NB4 (cell line): ENCODE data around the gene TMTC2.

Experiments
- DNase-seq: peaks from one replicate; pipeline ENCODE4 v3.0.0; 2010; ENCODE audit warnings: low read depth
- H3K4me3 ChIP-seq: one replicate; pipeline ENCODE4 v1.5.1; 2011; ENCODE audit warnings: mild to moderate bottlenecking, low read depth, low read length, moderate library complexity
- CTCF ChIP-seq: IDR thresholded peaks from one replicate; pipeline ENCODE4 v1.5.1; 2012; ENCODE audit warnings: low read depth, low read length
- MYC ChIP-seq: IDR thresholded peaks from 2 replicates; pipeline ENCODE4 v1.6.1; 2011; ENCODE audit warnings: low read depth, low read length
- POLR2A ChIP-seq: IDR thresholded peaks from 2 replicates; pipeline ENCODE4 v1.6.1; 2011; ENCODE audit warnings: mild to moderate bottlenecking; ENCODE audit not compliant: insufficient read length; ENCODE audit errors: extremely low read depth
- TF ChIP-seq, protein P1 (sequence below): IDR thresholded peaks from 2 replicates; pipeline ENCODE4 v1.6.1; 2011; ENCODE audit warnings: low read depth, low read length

TMTC2 gene

DNA sequence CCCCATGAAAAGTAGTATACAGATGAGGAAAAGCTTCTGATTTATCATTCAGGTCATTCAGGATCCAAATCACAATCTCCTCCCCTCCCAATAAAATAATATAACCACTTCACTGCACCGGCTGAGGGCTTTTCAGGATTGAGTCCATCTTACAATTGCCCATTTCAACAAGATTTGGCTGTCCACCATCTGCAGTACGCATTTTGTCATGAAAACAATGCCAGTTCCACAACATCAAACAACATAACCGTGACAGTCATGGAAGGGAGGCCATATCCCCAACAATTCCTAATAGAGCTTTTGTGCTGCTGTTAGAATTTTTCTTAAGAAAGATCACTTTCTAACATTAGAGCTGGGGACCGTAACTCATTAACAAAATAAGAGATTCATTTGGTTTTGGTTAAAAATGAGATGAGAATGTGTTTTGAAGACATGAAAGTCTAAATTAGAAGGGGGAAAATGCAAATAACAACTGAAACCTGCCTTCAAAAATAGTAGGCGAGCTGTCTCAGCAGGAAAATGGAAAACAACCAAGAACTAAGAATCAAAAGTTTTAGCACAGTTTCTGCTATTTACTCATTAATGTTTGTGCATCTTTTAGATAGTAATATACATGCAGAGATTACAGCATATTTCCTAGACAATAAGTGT is 38.3 kb upstream of the TMTC2 start:
- TF ChIP-seq MYC (no peak), POLR2A (no peak), CTCF (no peak)
- TF ChIP-seq, protein P1, sequence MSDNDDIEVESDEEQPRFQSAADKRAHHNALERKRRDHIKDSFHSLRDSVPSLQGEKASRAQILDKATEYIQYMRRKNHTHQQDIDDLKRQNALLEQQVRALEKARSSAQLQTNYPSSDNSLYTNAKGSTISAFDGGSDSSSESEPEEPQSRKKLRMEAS, result no peak
- no peak overlapping the region for H3K4me3 ChIP-seq
- DNase-seq, result no peak

DNA sequence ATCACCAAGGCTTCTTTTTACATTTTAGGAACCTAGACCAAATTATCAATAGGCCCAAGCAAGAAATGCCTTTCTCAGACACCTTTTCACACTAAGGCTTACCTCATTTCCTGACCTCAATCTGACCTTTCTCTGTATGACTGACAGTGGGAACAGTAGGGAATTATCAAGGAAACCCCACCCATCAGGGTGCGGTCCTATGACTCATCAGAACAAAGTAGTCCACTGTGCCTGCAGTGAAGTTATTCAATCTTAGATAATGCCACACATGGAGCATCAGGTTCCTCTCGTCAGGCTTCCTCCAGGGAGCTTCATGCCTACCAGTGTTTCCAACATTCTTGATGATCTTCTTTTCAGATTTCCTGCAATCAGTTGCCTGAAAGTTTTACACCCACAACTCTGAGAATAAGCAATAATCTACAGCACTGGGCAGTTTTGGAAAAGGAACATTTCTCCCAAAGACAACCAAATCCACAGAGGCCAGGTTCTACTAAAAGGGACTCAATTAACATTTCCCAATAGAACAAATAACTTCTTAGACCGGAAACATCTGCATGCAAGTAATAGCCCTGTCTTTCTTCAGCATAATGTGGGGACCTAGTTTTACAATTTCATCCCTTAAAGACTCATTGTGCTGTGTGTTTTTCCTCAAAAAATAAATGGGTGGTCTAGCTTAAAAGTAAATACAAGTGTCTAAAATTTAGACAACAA is 35.9 kb upstream of the TMTC2 start:
- peak; percentile 28 for DNase-seq
- no peak overlapping the region for H3K4me3 ChIP-seq
- no peak for TF ChIP-seq CTCF
- TF ChIP-seq, protein P1, result no peak
- TF ChIP-seq MYC, result no peak
- no peak for TF ChIP-seq POLR2A

DNA sequence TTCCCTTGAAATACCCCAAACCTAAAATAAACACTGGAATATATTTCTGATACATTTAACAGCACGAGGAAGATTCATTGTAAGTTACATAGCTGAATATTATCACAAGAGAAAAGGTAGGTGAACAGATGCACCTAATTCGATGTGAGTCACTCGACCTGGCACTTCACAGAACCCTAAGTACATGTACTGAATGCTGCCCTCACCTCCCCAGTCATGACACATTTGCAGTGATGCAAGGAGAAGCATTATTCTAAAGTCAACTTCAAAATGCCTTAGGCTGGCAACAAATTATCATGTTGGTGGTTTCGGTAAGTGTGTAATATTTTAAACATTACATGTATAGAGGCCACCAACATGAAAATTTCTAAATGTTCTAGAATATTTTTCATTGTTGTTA is 35.2 kb upstream of the TMTC2 start:
- H3K4me3 ChIP-seq, result no peak overlapping the region
- DNase-seq, result no peak

GRCh38 chr12:82652071-82652470 is 34.6 kb upstream of the TMTC2 start:
- H3K4me3 ChIP-seq, result no peak overlapping the region
- DNase-seq, result no peak
- TF ChIP-seq, protein P1, result no peak
- TF ChIP-seq MYC, result no peak
- no peak for TF ChIP-seq CTCF
- no peak for TF ChIP-seq POLR2A

More for the DNA sequence above, 35.2 kb upstream of the TMTC2 start:
- TF ChIP-seq CTCF (no peak), MYC (no peak), POLR2A (no peak)
- TF ChIP-seq, protein P1, result no peak

GRCh38 chr12:82655751-82656150 is 31.0 kb upstream of the TMTC2 start:
- no peak for DNase-seq
- TF ChIP-seq MYC (no peak), CTCF (no peak), POLR2A (no peak)
- TF ChIP-seq, protein P1, result no peak
- H3K4me3 ChIP-seq, result no peak overlapping the region
